Adipocyte (in vitro differentiated cells): ENCODE measurements around the gene SNU13.

ENCODE experiments used
- DNase-seq: peaks from one replicate; pipeline ENCODE4 v3.0.0-alpha.2; 2015; ENCODE audit warnings: low read depth
- H3K27me3 ChIP-seq: replicated peaks from 2 replicates; pipeline ENCODE4 v1.7.0; 2013; ENCODE audit warnings: mild to moderate bottlenecking, low read length, moderate library complexity; ENCODE audit not compliant: control insufficient read depth, insufficient read depth
- H3K36me3 ChIP-seq: 2 replicates; pipeline ENCODE4 v1.7.0; 2013; ENCODE audit warnings: low read length, mild to moderate bottlenecking, moderate library complexity; ENCODE audit not compliant: control insufficient read depth, insufficient read depth, severe bottlenecking
- H3K4me1 ChIP-seq: 2 replicates; pipeline ENCODE4 v1.7.0; 2013; ENCODE audit warnings: mild to moderate bottlenecking, low read length, moderate library complexity; ENCODE audit not compliant: control insufficient read depth, insufficient read depth
- H3K4me3 ChIP-seq: 2 replicates; pipeline ENCODE4 v1.7.0; 2013; ENCODE audit warnings: mild to moderate bottlenecking, low read length, moderate library complexity
- H3K9ac ChIP-seq: 2 replicates; pipeline ENCODE4 v1.7.0; 2013; ENCODE audit warnings: mild to moderate bottlenecking, low read length, moderate library complexity
- H3K9me3 ChIP-seq: 2 replicates; pipeline ENCODE4 v1.7.0; 2013; ENCODE audit warnings: mild to moderate bottlenecking, low read length, moderate library complexity; ENCODE audit not compliant: control insufficient read depth

SNU13 gene

DNA sequence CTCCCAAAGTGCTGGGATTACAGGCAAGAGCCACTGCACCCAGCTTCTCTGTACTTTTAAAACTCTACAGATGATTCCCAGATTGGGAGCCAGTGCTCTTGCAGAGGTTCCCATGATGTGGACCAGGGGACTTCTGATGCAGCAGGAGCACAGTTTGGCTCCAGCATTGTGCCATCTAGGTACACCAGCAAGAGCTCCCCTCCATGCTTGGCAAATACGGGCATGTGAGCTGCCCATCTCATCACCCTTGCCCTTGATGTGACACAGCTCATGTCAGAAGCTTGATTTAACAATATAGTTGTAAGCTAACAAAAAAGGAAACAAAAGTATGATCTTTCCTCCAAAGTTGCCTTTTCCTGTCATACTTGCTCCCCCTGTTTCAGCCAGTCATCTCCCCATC is 28.7 kb downstream of the SNU13 start:
- no peak for DNase-seq
- no peak overlapping the region for H3K9ac ChIP-seq
- peaks cover 100% of the 10 kb centered on the region for H3K36me3 ChIP-seq
- H3K4me3 ChIP-seq, result no peak overlapping the region
- no peaks in the 10 kb centered on the region for H3K4me1 ChIP-seq
- H3K9me3 ChIP-seq, result no peaks in the 10 kb centered on the region
- no peaks in the 10 kb centered on the region for H3K27me3 ChIP-seq

DNA sequence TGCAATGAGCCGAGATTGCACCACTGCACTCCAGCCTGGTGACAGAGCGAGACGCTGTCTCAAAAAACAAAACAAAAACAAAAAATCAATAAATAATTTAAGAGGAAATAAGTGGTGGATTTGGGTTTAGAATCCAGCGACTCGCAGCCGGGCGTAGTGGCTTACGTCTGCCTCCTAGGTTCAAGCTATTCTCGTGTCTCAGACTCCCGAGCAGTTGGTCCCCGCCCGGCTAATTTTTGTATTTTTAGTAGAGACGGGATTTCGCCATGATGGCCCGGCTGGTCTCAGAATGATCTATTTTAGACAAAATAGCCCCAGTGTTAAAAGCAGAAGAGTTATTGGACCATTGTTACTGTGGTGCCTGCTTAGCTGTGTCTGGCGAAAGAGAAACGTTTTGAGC is 29.8 kb downstream of the SNU13 start:
- Histone ChIP-seq H3K36me3 (peaks cover 100% of the 10 kb centered on the region), H3K4me1 (no peaks in the 10 kb centered on the region), H3K27me3 (no peaks in the 10 kb centered on the region), H3K9me3 (no peaks in the 10 kb centered on the region), H3K4me3 (no peak overlapping the region), H3K9ac (no peak overlapping the region)
- DNase-seq, result no peak

DNA sequence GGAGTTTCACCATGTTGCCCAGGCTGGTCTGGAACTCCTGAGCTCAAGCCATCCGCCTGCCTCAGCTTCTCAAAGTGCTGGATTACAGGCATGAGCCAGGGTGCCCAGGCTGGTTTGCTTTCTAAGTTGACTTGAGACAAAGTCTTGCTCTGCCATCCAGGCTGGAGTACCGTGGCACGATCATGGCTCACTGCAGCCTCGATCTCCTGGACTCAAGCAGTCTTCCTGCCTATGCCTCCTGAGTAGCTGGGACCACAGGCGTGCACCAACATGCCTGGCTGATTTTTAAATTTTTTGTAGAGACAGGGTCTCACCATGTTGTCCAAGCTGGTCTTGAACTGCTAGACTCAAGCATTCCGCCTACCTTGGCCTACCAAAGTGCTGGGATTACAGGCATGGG is 31.0 kb downstream of the SNU13 start:
- H3K9me3 ChIP-seq, result no peaks in the 10 kb centered on the region
- DNase-seq, result no peak
- H3K9ac ChIP-seq, result no peak overlapping the region
- peaks cover 100% of the 10 kb centered on the region for H3K36me3 ChIP-seq
- H3K4me3 ChIP-seq, result no peak overlapping the region
- no peaks in the 10 kb centered on the region for H3K4me1 ChIP-seq
- no peaks in the 10 kb centered on the region for H3K27me3 ChIP-seq

DNA sequence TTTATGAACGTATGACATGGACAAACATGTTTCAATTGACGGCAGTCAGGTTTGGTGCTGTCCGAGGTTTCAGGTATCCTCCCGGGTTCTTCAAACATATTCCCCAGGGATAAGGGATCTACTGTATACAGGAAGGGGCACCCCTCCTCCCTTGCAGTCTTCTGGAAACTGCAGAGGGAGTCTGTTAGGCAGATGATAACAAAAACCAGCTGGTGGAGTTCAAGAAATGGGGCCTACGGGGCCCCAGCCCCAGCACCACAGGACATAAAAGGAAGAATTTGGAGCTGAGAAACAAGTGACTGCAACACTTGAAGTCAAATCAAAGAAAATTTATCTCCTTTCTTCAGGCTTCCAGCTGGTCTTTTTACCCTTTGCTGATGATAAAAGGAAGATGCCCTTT is 32.1 kb downstream of the SNU13 start:
- H3K9me3 ChIP-seq, result no peaks in the 10 kb centered on the region
- DNase-seq, result peak; percentile 46
- no peaks in the 10 kb centered on the region for H3K4me1 ChIP-seq
- H3K4me3 ChIP-seq, result no peak overlapping the region
- H3K27me3 ChIP-seq, result no peaks in the 10 kb centered on the region
- no peak overlapping the region for H3K9ac ChIP-seq
- H3K36me3 ChIP-seq, result peaks cover 100% of the 10 kb centered on the region

DNA sequence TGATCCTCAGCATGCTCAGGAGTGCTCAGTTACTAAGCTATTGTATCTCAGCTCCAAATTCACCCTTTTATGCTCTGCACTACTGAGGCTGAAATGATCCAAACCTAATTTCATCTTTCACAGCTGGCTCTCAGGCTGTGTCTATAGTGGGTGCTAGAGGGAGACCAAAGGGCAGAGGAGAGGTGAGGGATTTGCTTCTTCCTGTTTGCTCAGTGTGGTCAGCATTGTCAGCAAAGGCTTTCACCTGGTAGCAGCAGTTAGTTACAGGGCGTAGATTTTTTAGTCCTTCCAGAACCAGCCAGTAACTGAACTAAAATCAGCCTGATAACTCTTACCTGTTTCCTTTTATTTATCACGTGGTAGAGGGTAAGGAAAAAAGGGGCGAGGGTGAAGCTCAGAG is 34.3 kb downstream of the SNU13 start:
- no peak overlapping the region for H3K9ac ChIP-seq
- peaks cover 96% of the 10 kb centered on the region for H3K36me3 ChIP-seq
- no peaks in the 10 kb centered on the region for H3K9me3 ChIP-seq
- H3K27me3 ChIP-seq, result no peaks in the 10 kb centered on the region
- no peaks in the 10 kb centered on the region for H3K4me1 ChIP-seq
- DNase-seq, result no peak
- H3K4me3 ChIP-seq, result no peak overlapping the region

DNA sequence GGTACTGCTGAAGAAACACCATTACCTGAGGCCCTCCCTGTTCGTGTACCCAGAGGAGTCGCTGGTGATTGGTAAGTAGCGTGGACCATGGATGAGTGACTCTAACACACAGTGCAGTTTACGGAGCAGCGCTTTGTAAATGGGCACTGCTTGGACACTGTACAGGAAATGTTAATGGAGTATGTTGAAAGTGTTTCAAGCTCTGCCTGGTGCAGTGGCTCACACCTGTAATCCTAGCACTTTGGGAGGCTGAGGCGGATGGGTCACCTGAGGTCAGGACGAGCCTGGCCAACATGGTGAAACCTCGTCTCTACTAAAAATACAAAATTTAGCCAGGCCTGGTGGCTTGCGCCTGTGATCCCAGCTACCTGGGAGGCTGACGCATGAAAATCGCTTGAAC is 37.8 kb downstream of the SNU13 start:
- H3K4me3 ChIP-seq, result no peak overlapping the region
- no peak overlapping the region for H3K9ac ChIP-seq
- H3K4me1 ChIP-seq, result no peaks in the 10 kb centered on the region
- no peak for DNase-seq
- peaks cover 94% of the 10 kb centered on the region for H3K36me3 ChIP-seq
- H3K27me3 ChIP-seq, result no peaks in the 10 kb centered on the region
- H3K9me3 ChIP-seq, result no peaks in the 10 kb centered on the region

- peaks cover 94% of the 10 kb centered on the region for H3K36me3 ChIP-seq
- no peaks in the 10 kb centered on the region for H3K9me3 ChIP-seq
- no peak overlapping the region for H3K4me3 ChIP-seq
- no peaks in the 10 kb centered on the region for H3K27me3 ChIP-seq
- no peak overlapping the region for H3K9ac ChIP-seq
- no peaks in the 10 kb centered on the region for H3K4me1 ChIP-seq
- no peak for DNase-seq
These were observed 38.4 kb downstream of the SNU13 start for GRCh38 chr22:41650229-41650628.

DNA sequence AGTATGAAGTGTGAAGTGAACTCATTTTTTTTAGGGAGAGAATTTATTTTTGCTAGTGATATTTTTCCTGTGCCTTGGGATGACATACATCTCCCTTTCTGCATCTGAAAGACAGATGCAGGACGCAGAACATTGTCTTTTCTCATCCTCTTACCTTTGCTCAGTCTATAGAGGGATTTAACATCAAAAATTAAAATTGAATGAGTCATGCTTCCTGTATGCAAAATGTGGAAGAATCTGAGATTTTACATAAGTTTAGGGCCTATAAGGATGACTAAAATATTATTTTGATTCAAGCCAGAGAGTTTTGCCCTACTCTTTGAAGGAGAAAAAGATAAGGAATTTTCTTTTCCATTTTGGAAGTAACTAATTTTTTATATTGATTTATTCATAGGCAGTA is 40.2 kb downstream of the SNU13 start:
- H3K9ac ChIP-seq, result no peak overlapping the region
- no peak for DNase-seq
- peaks cover 88% of the 10 kb centered on the region for H3K36me3 ChIP-seq
- no peaks in the 10 kb centered on the region for H3K9me3 ChIP-seq
- H3K4me3 ChIP-seq, result no peak overlapping the region
- H3K27me3 ChIP-seq, result no peaks in the 10 kb centered on the region
- no peaks in the 10 kb centered on the region for H3K4me1 ChIP-seq

GRCh38 chr22:41647771-41648170 is 40.9 kb downstream of the SNU13 start:
- Histone ChIP-seq H3K36me3 (peaks cover 88% of the 10 kb centered on the region), H3K9me3 (no peaks in the 10 kb centered on the region), H3K27me3 (no peaks in the 10 kb centered on the region), H3K9ac (no peak overlapping the region), H3K4me1 (no peaks in the 10 kb centered on the region), H3K4me3 (no peak overlapping the region)
- no peak for DNase-seq

GRCh38 chr22:41642331-41643110 is 46.1 kb downstream of the SNU13 start:
- H3K4me3 ChIP-seq, result no peak overlapping the region
- H3K9ac ChIP-seq, result no peak overlapping the region
- H3K4me1 ChIP-seq, result no peaks in the 10 kb centered on the region
- H3K27me3 ChIP-seq, result no peaks in the 10 kb centered on the region
- H3K36me3 ChIP-seq, result peaks cover 91% of the 10 kb centered on the region
- DNase-seq, result peak; percentile 17
- no peaks in the 10 kb centered on the region for H3K9me3 ChIP-seq

DNA sequence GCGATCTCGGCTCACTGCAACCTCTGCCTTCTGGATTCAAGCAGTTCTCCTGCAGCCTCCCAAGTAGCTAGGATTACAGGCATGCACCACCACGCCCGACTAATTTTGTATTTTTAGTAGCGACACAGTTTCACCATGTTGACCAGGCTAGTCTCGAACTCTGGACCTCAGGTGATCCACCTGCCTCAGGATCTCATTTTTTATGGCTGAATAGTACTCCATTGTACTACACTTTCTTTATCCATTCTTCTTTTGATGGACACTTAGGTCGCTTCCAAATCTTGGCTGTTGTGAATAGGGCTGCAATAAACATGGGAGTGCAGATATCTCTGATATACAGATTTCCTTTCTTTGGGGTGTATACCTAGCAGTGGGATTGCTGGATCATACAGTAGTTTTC is 46.8 kb downstream of the SNU13 start:
- Histone ChIP-seq H3K9me3 (no peaks in the 10 kb centered on the region), H3K4me1 (peaks cover under 1% of the 10 kb centered on the region), H3K4me3 (no peak overlapping the region), H3K27me3 (no peaks in the 10 kb centered on the region), H3K9ac (no peak overlapping the region), H3K36me3 (peaks cover 90% of the 10 kb centered on the region)
- DNase-seq, result no peak

- no peaks in the 10 kb centered on the region for H3K9me3 ChIP-seq
- no peak overlapping the region for H3K4me3 ChIP-seq
- no peak for DNase-seq
- H3K36me3 ChIP-seq, result peaks cover 92% of the 10 kb centered on the region
- H3K27me3 ChIP-seq, result no peaks in the 10 kb centered on the region
- peaks cover 10% of the 10 kb centered on the region for H3K4me1 ChIP-seq
- no peak overlapping the region for H3K9ac ChIP-seq
These were observed 49.9 kb downstream of the SNU13 start for GRCh38 chr22:41638748-41639147.
